ENCODE measurements around the gene TEX51.

GRCh38 chr2:126880324-126880723, 18.4 kb upstream of the TEX51 start:
- TF ChIP-seq CTCF (IDR thresholded peaks at IDR 0.05) = no peak
- TF ChIP-seq ZFX (IDR thresholded peaks at IDR 0.05; ENCODE audit: borderline replicate concordance) = no peak
